HG03175 (cell line): ENCODE measurements around the gene DZANK1.
"Not testable (repeated sequence)": the region's sequence is repeated elsewhere in the genome, so short reads cannot be mapped to it uniquely, and the experiment has no call there.

ENCODE experiments used
- ATAC-seq: cut with Tn5 transposase; IDR thresholded peaks from one replicate; pipeline ENCODE4 v1.9.1; 2021; ENCODE audit warnings: mild to moderate bottlenecking, moderate library complexity; ENCODE audit not compliant: unreplicated experiment

The DZANK1 gene

DNA sequence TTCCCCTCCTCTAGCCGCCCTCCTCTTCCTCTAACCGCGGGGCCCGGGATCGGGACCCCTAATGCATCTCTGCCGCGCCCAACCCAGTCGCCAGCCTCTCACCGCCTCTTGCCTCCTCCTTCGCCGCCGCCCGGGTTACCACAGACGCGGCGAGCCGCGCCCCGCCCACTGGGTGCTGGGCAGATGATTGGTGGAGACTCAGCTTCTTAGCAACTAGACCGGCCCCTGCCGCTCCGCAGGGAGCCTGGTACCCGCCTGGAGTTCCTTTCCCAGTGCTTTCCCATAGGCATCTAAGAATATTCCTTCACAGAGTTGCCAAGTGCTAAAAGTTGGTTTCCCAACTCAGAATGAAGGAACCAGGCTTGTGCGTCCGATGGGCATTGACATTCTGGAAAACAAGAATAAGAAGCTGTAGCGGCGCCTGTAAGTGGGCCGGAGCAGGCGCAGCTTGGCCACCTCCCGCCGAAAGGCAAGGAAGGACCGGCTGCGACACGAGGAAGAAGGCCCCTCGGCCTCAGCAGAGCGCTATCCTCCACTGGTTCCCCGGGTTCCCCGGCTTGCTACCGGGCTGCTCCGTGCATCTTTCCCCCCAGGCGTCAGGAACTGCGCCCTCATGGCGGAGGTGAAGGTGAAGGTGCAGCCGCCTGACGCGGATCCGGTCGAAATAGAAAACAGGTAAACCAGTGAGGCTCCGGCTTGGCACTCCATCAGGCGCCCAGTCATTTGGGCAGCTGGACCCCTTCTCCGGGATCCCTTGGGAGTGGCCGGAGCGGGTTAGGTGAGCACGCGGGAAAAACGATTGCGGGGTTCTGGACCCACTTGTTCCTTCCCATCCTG lies at the start of gene DZANK1, which contains the start of gene POLR3F:
TSS of gene DZANK1 (minus strand) at position 137 of the 837 bp plus-strand sequence. CDS start 1,672 bp downstream, outside the sequence.
TSS of gene POLR3F (plus strand) at position 497 of the 837 bp plus-strand sequence. CDS start at position 614, 117 bp downstream.
- ATAC-seq, result peak; percentile 93

DNA sequence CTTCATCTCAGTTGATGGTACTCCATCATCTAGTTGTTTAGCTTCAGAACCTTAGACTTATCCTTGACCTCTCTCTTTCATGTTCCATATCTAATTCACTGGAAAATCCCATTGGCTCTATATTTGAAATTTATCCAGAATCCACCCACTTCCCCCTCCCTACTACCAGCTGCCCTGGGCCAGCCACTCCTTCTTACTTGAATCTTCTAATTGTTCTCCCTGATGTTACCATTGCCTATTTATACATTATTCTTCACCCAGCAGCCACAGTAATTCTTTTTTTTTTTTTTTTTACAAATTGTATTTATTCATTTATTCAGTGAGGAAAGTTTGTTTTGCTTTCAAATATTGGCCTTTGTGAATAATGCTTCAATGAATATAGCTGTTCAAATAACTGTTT lies 49.1 kb upstream of the DZANK1 start:
- ATAC-seq, result no peak

DNA sequence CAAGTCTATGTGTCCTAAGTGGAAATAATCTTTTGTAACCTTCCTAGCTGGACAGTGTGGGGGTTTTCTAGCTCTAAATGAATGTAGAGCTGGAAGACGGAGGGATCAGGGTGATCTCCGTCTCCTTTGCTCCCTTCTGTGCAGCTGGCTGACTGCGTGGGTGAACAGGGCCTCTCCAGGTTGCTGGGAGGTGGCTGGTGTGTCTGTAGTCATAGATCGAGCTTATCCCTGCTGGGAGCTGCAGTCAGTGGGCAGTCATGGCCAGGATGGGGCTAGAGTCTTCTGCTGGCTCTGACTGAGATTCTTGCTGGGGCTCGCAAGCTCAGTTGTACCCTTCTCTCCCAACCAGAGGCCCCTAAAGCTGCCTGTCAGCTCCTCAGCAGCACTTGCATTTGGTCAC lies 47.3 kb upstream of the DZANK1 start:
- ATAC-seq, result no peak

DNA sequence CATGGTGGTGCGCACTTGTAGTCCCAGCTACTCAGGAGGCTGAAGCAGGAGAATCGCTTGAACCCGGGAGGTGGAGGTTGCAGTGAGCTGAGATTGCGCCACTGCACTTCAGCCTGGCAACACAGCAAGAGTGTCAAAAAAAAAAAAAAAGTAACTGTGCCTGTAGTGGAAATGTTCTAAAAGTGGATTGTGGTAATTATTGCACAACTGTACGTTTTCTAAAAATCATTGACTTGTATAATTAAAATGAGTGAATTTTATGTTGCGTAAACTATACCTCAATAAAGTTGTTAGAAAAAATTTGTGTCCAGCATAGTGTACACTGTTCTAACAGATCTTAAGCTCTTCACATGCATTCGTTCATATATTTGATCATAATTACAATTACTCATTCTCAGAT lies 46.4 kb upstream of the DZANK1 start:
- no peak for ATAC-seq

DNA sequence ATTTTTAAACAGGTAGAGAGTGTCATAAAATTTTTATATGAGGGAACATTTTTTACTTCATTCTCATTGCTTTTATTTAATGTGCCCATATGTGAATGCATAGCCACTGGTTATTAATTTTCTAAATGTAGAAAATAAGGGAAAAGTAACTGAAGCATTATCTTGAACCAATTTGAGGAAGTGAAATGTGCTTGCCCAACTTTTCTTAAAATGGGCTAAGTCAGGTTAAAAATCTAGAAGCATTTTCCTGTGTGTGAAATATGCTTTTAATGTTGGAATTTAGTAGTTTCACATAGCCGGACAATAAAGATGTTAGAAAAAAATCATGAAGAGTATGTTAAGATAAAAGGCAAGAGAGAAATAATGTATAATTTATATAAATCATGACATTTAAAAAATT lies 44.7 kb upstream of the DZANK1 start:
- ATAC-seq, result no peak

DNA sequence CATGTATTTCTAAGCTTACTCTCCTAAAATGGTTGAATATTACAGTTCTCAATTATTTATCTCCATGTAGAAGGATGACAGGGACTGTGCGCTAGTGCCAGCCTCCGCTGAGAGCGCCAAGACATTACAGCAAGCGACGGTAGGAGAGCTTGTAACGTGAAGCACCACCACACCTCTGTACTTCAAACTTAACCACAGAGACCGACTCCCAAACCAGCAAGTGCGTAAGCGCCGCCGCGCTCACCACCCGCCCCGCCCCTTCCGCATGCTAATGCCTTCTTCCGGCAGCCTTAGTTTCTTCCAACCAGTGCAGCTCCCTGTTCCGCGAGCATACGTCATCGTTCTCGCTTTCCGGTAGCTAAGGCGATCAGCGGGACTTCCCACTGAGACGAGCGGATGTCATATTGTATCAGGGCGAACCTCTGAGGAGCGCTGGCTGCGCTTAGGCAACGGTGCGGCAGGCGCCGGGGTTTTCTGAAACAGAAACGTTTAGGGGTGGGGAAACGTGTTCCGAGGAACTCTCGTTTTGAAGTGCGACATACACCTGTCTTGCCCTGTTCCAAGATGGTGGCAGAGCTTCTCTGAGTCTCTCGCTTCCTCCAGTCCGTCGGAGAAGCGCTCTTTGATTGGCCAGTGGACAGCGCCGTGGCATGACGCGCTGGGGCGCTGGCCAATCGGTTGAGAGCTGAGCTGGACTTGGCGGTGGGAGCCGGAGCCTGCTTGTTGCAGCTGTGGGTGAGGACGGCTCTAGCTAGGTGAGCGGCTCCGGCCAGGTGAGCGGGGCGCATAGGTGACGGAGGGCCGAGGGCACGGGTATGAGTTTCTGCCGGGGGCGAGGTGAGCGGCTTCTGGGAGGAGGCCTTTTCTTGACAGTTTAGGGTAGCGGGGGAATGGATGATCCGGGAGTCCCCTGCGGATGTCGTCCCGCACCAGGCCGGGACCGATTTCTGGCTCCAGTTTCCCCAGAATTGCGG lies 40.7 kb upstream of the DZANK1 start, which contains the start of gene SEC23B:
TSS of gene SEC23B (plus strand) at position 723 of the 974 bp plus-strand sequence. CDS start 2,896 bp downstream, outside the sequence.
- peak; percentile 96 for ATAC-seq

DNA sequence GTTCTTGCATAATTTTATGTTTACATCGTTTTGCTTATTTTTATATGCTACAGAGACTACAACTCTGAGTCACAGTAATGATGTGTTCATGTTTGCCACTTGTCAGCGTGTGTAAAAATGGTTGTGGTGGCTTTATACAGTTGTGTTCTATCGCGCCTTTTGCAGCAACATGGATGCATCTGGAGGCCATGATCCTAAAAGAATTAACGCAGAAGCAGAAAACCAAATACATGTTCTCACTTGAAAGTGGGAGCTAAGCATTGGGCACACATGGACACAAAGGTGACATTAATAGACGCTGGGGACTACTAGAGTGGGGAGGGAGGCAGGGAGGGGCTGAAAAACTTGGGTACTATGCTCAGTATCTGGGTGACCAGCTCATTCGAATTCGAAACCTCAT lies 39.9 kb upstream of the DZANK1 start:
- no peak for ATAC-seq

DNA sequence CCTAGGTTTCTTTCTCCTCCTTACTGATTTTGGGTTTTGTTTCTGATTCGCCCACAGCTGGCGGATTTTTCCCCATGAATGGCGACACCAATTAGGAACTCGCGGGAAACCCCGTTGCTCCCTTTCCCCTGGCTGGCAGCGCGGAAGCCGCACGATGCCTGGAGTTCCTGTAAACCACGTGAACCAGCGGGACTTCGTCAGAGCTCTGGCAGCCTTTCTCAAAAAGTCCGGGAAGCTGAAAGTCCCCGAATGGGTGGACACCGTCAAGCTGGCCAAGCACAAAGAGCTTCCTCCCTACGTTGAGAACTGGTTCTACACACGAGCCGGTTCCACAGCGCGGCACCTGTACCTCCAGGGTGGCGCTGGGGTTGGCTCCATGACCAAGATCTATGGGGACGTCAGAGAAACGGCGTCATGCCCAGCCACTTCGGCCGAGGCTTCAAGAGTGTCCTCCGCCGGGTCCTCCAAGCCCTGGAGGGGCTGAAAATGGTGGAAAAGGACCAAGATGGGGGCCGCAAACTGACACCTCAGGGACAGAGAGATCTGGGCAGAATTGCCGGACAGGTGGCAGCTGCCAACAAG lies 37.7 kb upstream of the DZANK1 start:
- no peak for ATAC-seq

DNA sequence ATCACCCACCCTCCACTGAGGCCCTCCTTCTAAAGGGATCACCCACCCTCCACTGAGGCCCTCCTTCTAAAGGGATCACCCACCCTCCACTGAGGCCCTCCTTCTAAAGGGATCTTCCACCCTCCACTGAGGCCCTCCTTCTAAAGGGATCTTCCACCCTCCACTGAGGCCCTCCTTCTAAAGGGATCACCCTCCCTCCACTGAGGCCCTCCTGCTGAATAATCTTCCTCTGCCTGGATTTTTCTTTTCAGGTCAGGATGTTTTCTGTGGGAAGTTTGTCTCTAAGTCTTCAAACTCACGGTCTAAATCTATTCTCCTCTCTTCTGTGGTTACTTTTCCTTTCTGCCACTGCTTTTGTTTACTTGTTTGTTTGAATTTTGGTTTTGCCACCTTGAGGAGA lies 34.8 kb upstream of the DZANK1 start:
- not testable (repeated sequence) for ATAC-seq

DNA sequence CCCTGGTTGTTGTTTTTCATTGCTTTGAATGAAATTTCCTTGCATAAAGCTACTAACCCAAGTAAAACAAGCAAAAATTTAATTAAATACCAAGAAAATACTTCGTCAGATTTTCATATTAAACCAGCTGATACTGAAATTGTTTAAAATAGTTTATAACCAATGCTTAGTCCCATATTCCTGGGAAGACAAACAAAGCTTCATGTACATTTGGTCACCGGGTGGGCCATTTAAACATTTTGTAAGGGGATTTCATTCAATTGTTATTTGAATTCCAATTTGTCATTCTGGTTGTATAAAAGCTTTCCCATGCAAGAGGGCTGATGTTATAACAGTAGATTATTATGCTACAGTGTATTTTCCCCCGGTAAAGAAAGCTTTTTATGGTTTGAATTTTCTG lies 30.8 kb upstream of the DZANK1 start:
- no peak for ATAC-seq

DNA sequence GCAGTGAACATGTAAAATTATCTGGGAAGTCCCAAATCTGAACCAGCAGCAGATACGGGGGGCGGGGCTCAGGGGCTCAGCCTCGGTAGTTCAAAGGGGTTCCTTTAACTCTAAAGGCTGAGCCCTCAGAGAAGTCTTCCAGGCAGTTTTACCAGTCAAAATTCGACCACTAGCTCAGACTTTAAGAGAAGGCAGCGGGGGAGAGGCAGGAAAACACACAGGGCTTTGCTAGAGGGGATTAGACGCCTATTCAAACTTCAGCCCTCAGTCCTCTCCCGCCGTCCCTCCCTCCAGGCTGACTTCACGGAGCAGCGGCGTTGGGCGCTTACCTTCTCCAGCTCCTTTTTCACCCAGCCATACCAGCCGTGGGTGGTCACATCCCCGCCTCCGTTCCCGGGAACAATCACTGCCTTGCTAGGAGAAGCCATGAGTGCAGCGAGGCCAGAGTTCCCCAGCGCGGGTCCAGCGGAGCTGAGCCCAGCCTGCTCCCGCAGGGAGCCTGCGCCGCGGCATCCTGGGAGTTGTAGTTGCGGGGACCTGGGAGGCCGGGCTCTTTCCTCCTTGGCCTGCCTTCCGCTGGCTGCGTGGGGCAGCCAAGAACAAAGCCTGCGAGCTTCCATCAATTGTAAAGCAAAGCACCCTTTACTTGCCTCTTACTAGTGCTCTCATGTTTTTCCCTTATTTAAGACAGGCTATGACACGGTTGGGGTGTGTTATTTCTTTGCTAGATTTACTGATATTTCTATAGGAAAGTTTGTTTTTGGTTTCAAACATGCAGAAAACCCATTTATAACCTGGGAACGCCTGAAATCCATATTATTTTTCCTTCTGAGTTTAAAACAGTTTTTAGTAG lies 30.1 kb upstream of the DZANK1 start, which contains the start of gene RBBP9:
TSS of gene RBBP9 (minus strand) at position 486 of the 853 bp plus-strand sequence. CDS start at position 428, 58 bp downstream.
- peak; percentile 98 for ATAC-seq

DNA sequence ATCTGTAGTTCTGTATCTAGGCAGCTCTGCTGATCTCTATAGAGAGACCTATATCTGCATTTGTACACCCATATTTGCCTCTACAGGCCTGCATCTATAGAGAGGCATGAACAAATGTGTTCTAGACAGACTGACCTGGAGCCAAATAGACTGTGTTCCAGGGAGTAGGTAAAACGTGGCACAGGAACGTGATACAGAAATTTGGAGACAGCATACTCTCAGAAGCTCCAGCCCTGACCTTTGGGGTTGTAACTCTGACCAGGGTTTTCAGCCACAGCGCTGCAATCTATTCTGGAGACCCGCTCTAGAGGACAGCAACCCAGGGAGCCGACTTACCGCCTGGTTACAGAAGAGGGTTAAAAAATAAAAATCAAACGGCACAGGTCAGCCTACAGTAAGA lies 29.2 kb upstream of the DZANK1 start:
- ATAC-seq, result no peak

DNA sequence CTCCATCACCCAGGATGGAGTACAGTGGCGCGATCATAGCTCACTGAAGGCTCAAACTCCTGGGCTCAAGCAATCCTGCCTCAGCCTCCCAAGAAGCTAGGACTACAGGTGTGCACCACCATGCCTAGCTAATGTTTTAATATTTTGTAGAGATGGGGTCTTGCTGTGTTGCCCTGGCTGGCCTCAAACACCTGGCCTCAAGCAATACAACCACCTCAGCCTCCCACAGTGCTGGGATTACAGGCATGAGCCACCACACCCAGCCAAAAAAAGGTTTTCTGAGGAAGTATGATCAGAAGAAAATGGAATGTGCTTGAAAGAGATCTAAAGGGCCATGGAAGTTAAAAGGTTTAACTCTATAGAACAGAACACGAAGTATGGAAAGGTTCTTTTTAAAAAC lies 21.5 kb upstream of the DZANK1 start:
- no peak for ATAC-seq

DNA sequence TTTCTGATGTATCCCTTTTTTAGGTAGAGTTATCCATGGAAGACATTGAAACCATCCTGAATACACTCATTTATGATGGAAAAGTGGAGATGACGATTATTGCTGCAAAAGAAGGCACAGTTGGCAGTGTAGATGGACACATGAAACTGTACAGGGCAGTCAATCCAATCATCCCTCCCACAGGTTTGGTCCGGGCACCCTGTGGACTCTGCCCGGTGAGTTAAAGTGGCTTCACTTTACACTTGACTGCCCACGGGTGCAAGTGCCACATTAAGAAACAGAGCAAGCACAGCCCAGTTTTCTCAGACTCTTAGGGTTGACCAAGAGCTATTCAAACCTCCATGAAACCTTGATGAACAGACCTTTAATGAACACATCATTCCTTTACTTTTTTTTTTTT lies 14.8 kb upstream of the DZANK1 start:
- no peak for ATAC-seq

DNA sequence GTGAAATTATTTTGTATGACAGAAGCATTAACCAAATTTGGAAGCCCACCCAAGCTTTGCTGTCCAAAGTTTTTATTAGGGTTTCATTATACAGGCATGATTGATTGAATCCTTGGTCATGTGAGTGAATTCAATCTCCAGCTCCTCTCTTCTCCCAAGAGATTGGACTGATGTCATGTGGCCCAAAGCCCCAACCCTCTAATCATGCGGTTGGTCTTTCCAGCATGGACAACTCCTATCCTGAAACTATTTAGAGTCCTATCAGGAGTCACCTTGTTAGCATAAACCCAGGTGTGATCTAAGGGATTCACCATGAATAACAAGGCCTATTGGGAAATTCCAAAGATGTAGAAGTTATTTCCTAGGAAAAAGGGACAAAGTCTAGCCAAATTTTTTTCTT lies 11.0 kb upstream of the DZANK1 start:
- no peak for ATAC-seq

DNA sequence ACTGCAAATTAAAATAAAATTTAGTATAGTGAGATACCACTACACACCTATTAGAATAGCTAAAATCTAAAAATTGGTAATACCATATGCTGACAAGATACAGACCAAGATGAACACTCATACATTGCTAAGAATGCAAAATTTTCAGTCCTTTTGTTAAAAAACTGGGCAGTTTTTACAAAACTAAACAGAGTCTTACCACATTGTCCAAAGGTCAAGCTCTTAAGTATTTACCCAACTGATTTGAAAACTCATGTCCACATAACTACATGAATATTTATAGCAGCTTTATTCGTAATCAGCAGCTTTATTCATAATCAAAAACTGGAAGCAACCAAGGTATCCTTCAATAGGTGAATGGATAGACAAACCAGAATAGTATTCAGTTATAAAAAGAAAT lies 10.4 kb upstream of the DZANK1 start:
- ATAC-seq, result no peak

DNA sequence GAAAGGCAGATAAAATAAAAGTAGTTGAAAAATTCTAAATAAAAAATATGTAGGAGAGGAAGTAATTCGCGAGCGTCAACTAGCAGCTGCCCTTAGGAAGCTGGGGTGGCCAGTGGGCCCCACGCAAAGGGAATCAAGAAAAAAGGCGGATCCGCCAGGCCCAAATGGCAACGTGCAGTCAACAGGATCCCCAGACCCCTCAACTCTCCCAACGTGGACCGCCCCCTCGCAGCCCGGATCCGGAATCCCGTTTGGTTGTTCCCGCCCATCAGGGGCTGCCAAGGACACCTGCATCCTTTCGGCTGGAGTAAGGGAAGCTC lies 296 bp downstream of the DZANK1 start:
- peak; percentile 11 for ATAC-seq

DNA sequence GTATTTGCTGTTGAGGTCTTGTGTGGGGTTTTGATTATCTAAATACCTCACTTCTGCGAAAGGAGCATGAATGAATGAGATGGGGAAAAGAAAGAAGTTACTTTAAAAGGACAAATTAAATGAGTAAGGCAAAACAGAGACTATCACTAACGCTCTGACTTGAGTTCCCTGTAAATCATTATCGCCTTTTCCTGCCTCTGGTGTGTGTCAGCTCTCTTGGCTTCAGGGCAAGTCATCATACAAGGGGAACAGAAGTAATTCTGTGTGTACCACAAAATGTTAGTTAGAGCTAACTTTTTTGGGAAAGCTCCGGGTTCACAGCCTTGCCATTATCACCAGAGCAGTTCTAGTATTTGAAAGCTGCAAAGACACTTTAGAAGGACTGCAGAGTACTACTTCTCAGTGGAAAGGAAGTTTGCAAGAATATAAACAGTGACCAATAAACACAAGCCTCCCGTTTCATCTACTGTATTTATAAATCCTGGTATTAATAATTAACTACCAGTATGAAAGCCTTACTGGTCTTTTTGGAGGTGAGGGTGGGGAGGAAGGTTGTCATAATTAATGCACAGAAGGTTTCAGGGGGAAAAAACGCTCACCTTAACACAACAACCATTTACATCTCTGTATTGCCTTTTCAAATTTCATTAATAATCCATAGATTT lies 1.2 kb downstream of the DZANK1 start:
- ATAC-seq, result peak; percentile 32

DNA sequence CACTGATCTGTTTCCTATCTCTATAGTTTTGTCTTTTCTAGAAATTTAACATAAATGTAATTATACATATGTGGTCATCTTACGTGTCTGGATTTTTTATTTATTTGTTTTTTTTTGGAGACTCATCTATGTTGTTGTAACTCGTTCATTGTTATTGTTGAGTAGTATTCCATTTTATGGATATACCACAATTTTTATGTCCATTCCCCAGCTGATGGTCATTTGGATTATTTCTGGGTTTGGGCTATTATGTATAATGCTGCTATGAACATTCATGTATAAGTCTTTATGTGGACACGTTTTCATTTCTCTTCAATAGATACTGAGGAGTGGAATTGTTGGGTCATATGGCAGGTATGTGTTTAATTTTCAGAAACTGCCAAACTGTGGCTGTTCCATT lies 10.2 kb downstream of the DZANK1 start:
- ATAC-seq, result no peak

DNA sequence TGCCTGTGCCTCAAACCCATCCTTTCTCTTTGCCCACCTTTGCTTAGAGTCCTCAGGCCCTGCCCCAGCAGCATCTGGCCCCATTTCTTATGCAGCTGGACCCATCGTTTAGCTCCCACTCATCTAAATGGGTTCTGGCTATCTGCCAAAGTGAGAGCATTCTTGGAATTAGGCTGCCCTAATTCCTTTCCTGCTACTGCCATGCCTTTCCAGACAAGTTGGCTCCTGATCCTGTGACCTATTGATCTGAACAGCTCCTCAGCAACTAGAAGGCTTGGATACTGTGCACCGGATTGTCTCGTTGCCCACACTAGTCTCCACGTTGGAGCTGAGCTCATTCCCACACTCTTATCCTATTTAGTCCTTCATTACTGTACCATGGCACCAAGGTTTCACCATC lies 22.9 kb downstream of the DZANK1 start:
- no peak for ATAC-seq
